GM12865 (cell line): Measurements from ENCODE around the gene PREB.

ENCODE experiments used
- DNase-seq: peaks from one replicate; pipeline ENCODE4 v3.0.0; 2010; ENCODE audit warnings: low read depth
- H3K4me3 ChIP-seq: 2 replicates; pipeline ENCODE4 v1.5.1; 2011; ENCODE audit warnings: mild to moderate bottlenecking, low read depth, low read length, control low read depth
- TF ChIP-seq, protein P1 (sequence below): IDR thresholded peaks from 2 replicates; pipeline ENCODE4 v1.5.1; 2011; ENCODE audit warnings: low read length, control low read depth, low read depth, inconsistent platforms; ENCODE audit not compliant: insufficient read depth; ENCODE audit errors: missing control alignments

Gene PREB

DNA sequence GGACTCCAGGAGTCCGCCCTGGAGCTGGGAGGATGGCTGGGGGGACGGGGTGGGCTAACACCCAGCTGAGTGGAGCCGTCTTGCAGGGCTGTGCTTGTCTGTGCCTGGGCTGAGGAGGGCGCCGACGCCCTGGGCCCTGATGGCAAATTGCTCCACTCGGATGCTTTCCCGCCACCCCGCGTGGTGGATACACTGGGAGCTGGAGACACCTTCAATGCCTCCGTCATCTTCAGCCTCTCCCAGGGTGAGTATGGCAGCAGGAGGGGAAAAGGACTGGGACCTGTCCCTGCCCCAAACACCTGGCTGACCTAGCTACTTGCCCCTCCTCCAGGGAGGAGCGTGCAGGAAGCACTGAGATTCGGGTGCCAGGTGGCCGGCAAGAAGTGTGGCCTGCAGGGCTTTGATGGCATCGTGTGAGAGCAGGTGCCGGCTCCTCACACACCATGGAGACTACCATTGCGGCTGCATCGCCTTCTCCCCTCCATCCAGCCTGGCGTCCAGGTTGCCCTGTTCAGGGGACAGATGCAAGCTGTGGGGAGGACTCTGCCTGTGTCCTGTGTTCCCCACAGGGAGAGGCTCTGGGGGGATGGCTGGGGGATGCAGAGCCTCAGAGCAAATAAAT lies 35.0 kb downstream of the PREB start:
- no peak overlapping the region for H3K4me3 ChIP-seq
- TF ChIP-seq, protein P1, sequence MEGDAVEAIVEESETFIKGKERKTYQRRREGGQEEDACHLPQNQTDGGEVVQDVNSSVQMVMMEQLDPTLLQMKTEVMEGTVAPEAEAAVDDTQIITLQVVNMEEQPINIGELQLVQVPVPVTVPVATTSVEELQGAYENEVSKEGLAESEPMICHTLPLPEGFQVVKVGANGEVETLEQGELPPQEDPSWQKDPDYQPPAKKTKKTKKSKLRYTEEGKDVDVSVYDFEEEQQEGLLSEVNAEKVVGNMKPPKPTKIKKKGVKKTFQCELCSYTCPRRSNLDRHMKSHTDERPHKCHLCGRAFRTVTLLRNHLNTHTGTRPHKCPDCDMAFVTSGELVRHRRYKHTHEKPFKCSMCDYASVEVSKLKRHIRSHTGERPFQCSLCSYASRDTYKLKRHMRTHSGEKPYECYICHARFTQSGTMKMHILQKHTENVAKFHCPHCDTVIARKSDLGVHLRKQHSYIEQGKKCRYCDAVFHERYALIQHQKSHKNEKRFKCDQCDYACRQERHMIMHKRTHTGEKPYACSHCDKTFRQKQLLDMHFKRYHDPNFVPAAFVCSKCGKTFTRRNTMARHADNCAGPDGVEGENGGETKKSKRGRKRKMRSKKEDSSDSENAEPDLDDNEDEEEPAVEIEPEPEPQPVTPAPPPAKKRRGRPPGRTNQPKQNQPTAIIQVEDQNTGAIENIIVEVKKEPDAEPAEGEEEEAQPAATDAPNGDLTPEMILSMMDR: no peak
- DNase-seq: no peak

DNA sequence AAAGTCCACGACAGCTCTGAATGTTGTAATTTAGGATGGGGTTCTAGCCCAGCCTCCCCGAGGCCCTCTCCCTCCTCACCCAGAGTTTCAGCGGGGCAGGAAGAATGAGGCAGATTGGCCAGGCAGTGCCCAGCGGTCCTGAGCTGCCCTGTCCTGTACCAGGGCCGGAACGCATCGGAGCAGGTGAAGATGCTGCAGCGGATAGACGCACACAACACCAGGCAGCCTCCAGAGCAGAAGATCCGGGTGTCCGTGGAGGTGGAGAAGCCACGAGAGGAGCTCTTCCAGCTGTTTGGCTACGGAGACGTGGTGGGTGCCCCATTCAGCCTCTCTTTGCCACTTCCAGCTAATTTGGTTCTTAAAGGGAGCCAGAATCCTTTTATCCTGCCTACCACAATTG lies 37.1 kb downstream of the PREB start:
- H3K4me3 ChIP-seq: no peak overlapping the region
- no peak for DNase-seq
- TF ChIP-seq, protein P1: no peak

DNA sequence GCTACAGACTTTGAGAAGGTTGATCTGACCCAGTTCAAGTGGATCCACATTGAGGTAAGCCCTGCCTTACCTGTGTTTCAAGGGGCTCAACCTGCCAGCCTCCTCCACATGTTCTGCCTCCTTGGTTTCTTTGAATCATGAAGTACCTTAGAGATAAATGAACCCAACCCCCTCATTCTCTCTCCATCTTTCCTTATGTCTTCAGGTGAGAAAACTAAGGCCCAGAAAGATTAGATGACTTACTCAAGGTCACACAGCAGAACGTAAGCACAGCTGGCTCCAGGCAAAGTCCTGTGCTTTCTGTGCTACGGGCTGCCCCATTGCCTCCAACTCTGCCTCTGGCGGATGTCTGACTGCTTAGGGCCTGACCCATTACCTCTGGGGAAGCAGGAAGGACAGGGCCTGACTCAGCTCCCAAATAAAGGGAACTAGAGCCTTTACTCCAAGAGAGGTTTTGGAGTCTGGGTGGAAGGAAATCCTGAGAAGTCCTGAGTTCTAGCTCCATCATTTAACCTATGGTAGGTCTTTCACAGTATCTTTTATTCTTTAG lies 37.6 kb downstream of the PREB start:
- no peak overlapping the region for H3K4me3 ChIP-seq
- TF ChIP-seq, protein P1: no peak
- no peak for DNase-seq

DNA sequence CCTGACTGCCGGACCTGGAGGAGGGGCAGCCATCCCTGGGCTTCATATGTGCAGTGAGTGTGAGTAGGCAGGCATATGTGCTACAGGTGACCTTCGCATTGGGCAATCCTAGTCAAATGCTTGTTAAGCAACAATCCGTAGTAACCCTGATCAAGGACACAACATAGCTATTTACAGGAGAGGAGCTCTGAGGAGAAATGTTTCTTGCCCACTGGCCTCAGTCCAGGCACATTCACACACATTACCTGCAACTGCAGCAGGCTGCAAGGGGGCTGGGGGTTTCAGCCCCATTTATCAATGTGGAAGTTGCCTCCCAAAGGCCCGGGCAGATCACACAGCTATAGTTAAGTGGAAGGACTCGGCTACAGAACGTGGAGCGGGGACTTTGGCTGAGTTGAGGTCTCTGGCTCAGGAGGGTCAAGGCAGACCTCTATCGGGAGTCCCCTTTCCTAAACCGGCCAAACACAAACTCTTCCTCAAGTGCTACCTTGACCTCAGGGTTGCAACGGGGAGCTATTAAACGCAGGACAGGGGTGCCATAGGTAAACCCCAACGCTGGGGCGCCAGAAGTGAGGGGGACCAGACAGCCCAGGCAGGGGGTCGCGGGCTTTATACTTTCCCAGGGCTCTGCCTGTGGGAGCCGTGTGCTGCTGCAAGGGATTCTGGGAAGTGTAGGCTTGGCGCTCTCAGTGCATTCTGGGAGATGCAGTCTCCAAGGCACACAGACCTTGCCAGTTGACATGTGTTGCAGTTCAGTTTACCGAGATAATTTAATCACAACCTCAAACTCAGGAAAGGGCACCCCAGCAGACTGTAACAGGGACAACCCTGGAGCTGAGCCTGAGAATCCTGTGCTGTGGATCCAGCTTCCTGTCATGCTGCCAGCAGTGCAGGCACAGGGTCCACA lies 38.4 kb downstream of the PREB start:
- TF ChIP-seq, protein P1: no peak
- DNase-seq: peak; percentile 65
- H3K4me3 ChIP-seq: no peak overlapping the region

DNA sequence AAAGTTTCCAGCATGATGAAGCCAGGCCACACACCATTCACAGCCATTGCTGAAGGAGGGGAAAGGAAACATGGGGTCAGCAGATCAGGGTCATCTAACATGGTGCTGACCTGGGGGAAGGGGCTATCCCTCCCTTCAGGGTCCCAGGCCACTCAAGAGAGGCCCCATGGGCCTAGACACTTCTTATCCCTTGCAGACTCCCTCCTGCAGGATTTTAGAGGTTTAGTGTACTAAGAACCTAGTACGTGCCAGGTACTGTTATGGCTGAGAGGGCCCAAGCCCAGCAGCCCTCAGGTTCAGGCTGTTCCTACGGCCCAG lies 39.0 kb downstream of the PREB start:
- DNase-seq: no peak
- no peak overlapping the region for H3K4me3 ChIP-seq
- TF ChIP-seq, protein P1: no peak

DNA sequence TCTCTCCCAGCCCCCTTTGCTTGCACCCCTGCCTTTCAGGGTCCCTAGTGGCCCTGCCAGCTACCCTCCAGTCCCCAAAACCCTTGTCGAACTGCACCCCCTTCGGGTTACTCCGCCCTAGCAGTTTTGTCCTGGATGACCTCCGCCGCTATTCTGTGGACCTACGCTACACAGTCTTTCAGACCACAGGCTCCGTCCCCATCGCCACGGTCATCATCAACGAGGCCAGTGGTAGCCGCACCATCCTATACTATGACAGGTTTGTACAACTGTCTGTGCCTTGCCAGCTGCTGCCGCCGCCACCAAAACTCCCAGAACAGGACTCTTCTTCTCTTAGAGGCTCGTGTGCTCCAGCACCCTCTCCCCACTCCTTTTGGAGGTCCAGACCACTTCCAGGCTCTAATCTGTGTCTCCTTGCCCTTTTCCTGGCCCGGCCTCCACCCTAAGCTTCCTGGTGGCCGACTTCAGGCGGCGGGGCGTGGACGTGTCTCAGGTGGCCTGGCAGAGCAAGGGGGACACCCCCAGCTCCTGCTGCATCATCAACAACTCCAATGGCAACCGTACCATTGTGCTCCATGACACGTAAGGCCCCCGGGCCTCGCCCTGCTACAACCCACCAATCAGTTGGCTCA lies 40.0 kb downstream of the PREB start:
- DNase-seq: no peak
- TF ChIP-seq, protein P1: no peak
- no peak overlapping the region for H3K4me3 ChIP-seq
